Stomach (tissue), 4 donors: ENCODE measurements around the gene LGR4.

Experiments
- EP300 ChIP-seq: sonication (generic); formaldehyde crosslinking; IDR thresholded peaks from one replicate; pipeline ENCODE4 v1.6.1; 2017; ENCODE audit warnings: antibody characterized with exemption
- POLR2AphosphoS5 ChIP-seq, 3 donors: sonication (generic); formaldehyde crosslinking; IDR thresholded peaks; one replicate each; pipeline ENCODE4 v1.6.1; 2016; ENCODE audit warnings: antibody characterized with exemption in 3 of 3

DNA sequence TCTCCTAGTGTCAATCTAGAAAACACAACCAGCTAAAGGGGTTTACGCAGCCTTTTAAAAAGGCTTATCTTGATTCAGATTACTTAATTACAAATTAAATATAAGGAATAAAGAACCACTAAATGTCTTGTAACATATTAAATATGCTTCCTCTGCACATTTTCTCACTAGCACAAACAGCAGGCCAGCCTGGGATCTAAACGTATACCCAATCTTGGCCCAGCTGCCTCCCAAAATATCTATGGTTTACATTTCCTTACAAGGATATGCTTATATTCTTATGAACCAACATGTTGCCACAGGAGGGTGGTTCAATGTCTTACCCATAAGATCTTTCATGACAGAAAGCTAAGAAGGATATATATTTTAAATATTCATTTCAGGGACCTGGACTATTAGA, 7.7 kb downstream of the LGR4 start:
- TF ChIP-seq EP300: no peak
- TF ChIP-seq POLR2AphosphoS5 (IDR thresholded peaks at IDR 0.05): no peak
